KMS-11 (cell line): ENCODE data around the gene PLSCR3.

Source experiments
- H2AFZ ChIP-seq: fragments of 200-600 bp; sonication (generic); 2 replicates; pipeline ENCODE4 v1.6.1; 2016; ENCODE audit warnings: antibody characterized with exemption, mixed run types, low read depth
- H3K27ac ChIP-seq: fragments of 200-600 bp; sonication (generic); 2 replicates; pipeline ENCODE4 v1.6.1; 2016; ENCODE audit warnings: mild to moderate bottlenecking, mixed run types
- H3K27me3 ChIP-seq: fragments of 200-600 bp; sonication (generic); 2 replicates; pipeline ENCODE4 v1.6.1; 2017; ENCODE audit warnings: mild to moderate bottlenecking, low read depth, mixed run types, moderate library complexity; ENCODE audit not compliant: insufficient read depth
- H3K36me3 ChIP-seq: fragments of 200-600 bp; sonication (generic); 2 replicates; pipeline ENCODE4 v1.6.1; 2017; ENCODE audit warnings: mild to moderate bottlenecking, mixed run types; ENCODE audit not compliant: insufficient read depth
- H3K4me1 ChIP-seq: fragments of 200-600 bp; sonication (generic); 2 replicates; pipeline ENCODE4 v1.6.1; 2016; ENCODE audit warnings: mild to moderate bottlenecking, low read depth, mixed run types; ENCODE audit not compliant: poor library complexity, severe bottlenecking
- H3K4me2 ChIP-seq: fragments of 200-600 bp; sonication (generic); 2 replicates; pipeline ENCODE4 v1.7.0; 2016; ENCODE audit warnings: mild to moderate bottlenecking, mixed run types
- H3K4me3 ChIP-seq: fragments of 200-600 bp; sonication (generic); IDR thresholded peaks from 2 replicates; pipeline ENCODE4 v1.6.1; 2017; ENCODE audit warnings: low read depth, low read length, mixed read lengths; ENCODE audit not compliant: insufficient read depth
- H3K79me2 ChIP-seq: fragments of 200-600 bp; sonication (generic); 2 replicates; pipeline ENCODE4 v1.6.1; 2016; ENCODE audit warnings: low read depth, mixed run types; ENCODE audit not compliant: insufficient read depth
- H3K9ac ChIP-seq: fragments of 200-600 bp; sonication (generic); 2 replicates; pipeline ENCODE4 v1.6.1; 2016; ENCODE audit warnings: mild to moderate bottlenecking, mixed run types
- H4K20me1 ChIP-seq: fragments of 200-600 bp; sonication (generic); 2 replicates; pipeline ENCODE4 v1.6.1; 2016; ENCODE audit warnings: mild to moderate bottlenecking, mixed run types; ENCODE audit not compliant: insufficient read depth
- CTCF ChIP-seq: fragments of 200-600 bp; sonication (generic); conservative IDR thresholded peaks from 2 replicates; pipeline ENCODE4 v1.6.1; 2017; ENCODE audit warnings: low read depth, mild to moderate bottlenecking, antibody characterized with exemption, low read length, moderate library complexity, mixed read lengths

The PLSCR3 gene

DNA sequence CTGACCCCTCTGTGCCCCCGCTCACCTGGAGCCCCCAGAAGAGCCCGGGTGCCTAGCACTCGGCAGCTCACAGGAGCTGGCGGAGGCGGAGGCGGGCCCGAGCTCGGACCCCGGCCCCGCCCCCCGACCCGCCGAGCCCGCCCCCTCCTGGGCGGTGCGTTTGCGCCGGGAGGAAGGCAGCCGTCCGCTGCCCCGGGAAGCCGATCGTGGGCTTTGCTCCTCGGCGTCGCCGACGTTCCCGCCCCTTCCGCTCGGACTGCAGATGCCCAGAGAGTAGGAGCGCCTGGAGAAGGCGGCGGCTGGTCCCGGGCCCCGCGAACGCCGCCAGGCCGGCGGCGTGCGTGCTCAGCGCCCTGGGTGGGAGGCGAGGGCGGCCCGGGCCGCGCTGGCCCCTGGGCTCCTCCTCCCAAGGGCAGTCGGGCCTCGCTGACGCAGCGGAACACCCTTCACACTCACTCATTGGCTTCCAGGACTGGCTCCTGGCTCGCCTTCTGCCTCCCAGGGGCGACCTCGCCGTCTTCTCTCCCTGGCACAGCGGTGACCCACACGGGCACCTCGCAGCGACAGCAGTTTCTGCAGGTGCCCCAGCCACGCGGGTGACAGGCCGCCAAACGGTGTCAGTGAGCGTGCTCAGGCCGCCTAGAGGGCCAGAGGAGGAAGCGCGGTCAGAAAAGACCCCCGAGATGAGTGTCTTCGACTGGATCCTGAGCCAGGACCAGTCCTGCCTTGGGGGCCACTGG, at the start of gene PLSCR3:
Gene PLSCR3 (minus strand): TSS at position 74 of the 740 bp plus-strand sequence. CDS start 415 bp downstream, outside the sequence.
- H4K20me1 ChIP-seq = no peaks in the 10 kb centered on the region
- no peaks in the 10 kb centered on the region for H3K79me2 ChIP-seq
- no peaks in the 10 kb centered on the region for H3K36me3 ChIP-seq
- TF ChIP-seq CTCF = no peak
- H3K27ac ChIP-seq = peak within 1 kb of the TSS; percentile 53
- H3K27me3 ChIP-seq = no peaks in the 10 kb centered on the region
- H3K4me1 ChIP-seq = no peaks in the 10 kb centered on the region
- H2AFZ ChIP-seq = peak within 1 kb of the TSS; percentile 26; the same call in 1 of the 2 replicates
- H3K9ac ChIP-seq = peak within 1 kb of the TSS; percentile 42; the same call in 1 of the 2 replicates
- peak within 1 kb of the TSS; percentile 39; the same call in 1 of the 2 replicates for H3K4me2 ChIP-seq
- no peak within 1 kb of the TSS for H3K4me3 ChIP-seq

GRCh38 chr17:7443499-7444485, 49.5 kb upstream of the PLSCR3 start:
- Histone ChIP-seq H2AFZ (no peak overlapping the region), H3K27me3 (no peaks in the 10 kb centered on the region; the same call in 1 of the 2 replicates), H3K79me2 (no peaks in the 10 kb centered on the region), H3K4me2 (no peak overlapping the region), H3K27ac (no peak overlapping the region), H3K9ac (no peak overlapping the region), H3K4me1 (no peaks in the 10 kb centered on the region), H3K4me3 (no peak overlapping the region), H3K36me3 (no peaks in the 10 kb centered on the region), H4K20me1 (no peaks in the 10 kb centered on the region)
- no peak for TF ChIP-seq CTCF

DNA sequence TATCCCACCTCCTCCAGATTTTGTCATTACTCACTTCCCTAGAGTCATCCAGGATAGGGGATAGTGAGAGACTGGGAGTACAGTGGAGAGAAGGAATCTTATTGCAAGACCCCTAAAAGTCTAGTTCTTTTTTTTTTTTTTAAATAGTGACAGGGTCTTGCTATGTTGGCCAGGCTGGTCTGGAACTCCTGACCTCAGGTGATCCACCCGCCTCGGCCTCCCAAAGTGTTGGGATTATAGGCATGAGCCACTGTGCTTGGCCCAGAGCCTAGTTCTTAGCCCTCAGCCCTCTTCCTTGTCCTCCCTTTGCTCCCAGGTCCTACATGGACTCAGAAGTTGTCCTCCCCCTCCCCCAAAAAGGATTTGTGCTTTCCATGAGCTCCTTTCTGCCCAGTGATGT, 47.8 kb upstream of the PLSCR3 start:
- H3K27ac ChIP-seq = no peak overlapping the region
- no peak overlapping the region for H3K4me3 ChIP-seq
- no peaks in the 10 kb centered on the region for H3K36me3 ChIP-seq
- H3K4me2 ChIP-seq = no peak overlapping the region
- no peak overlapping the region for H3K9ac ChIP-seq
- H3K79me2 ChIP-seq = no peaks in the 10 kb centered on the region
- TF ChIP-seq CTCF = no peak
- no peaks in the 10 kb centered on the region for H3K4me1 ChIP-seq
- H3K27me3 ChIP-seq = no peaks in the 10 kb centered on the region; the same call in 1 of the 2 replicates
- no peak overlapping the region for H2AFZ ChIP-seq
- H4K20me1 ChIP-seq = no peaks in the 10 kb centered on the region

- no peak for TF ChIP-seq CTCF
- Histone ChIP-seq H3K4me2 (no peak overlapping the region), H3K36me3 (no peaks in the 10 kb centered on the region), H3K4me3 (no peak overlapping the region), H4K20me1 (no peaks in the 10 kb centered on the region), H3K9ac (no peak overlapping the region), H3K27ac (no peak overlapping the region), H3K27me3 (no peaks in the 10 kb centered on the region), H3K79me2 (no peaks in the 10 kb centered on the region), H3K4me1 (no peaks in the 10 kb centered on the region), H2AFZ (no peak overlapping the region)
Observed at GRCh38 chr17:7441266-7441665, 46.9 kb upstream of the PLSCR3 start.
